Measurements from ENCODE around the gene ENTREP3.

DNA sequence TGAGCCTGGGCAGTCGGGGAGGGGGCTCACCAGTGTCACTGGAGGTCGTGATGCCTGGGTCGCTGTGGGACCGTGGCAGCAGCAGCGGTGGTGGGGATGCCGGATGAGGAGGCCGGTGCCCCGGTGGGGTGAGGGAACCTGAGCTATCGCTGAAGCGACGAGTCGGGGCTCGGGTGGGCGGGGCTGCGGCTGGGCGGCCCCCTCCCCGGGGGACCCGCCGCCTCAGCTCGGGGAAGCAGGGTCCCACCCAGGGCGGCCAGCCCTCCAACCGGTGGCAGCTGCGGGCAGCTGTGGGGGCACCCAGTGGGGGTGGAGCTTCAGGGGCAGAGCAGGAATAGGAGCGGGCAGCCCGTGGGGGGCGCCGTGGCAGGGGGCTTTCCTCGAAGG, 5.0 kb downstream of the ENTREP3 start:
- TF ChIP-seq, protein P1, sequence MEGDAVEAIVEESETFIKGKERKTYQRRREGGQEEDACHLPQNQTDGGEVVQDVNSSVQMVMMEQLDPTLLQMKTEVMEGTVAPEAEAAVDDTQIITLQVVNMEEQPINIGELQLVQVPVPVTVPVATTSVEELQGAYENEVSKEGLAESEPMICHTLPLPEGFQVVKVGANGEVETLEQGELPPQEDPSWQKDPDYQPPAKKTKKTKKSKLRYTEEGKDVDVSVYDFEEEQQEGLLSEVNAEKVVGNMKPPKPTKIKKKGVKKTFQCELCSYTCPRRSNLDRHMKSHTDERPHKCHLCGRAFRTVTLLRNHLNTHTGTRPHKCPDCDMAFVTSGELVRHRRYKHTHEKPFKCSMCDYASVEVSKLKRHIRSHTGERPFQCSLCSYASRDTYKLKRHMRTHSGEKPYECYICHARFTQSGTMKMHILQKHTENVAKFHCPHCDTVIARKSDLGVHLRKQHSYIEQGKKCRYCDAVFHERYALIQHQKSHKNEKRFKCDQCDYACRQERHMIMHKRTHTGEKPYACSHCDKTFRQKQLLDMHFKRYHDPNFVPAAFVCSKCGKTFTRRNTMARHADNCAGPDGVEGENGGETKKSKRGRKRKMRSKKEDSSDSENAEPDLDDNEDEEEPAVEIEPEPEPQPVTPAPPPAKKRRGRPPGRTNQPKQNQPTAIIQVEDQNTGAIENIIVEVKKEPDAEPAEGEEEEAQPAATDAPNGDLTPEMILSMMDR (IDR thresholded peaks at IDR 0.05 in 4 of 5, conservative IDR thresholded peaks at IDR 0.05 in 1 of 5): no peak
- TF ChIP-seq POLR2A (IDR thresholded peaks at IDR 0.05): no peak
